Raji (cell line): ENCODE results near the gene UMPS.

Source experiments
- POLR2A ChIP-seq: IDR thresholded peaks from 2 replicates; pipeline ENCODE4 v1.6.1; 2011; ENCODE audit warnings: low read depth, low read length, control low read depth; ENCODE audit not compliant: insufficient read depth

UMPS gene

GRCh38 chr3:124758851-124759635 lies 28.8 kb downstream of the UMPS start:
- no peak for TF ChIP-seq POLR2A

- no peak for TF ChIP-seq POLR2A
These were observed 29.6 kb downstream of the UMPS start for GRCh38 chr3:124759666-124760401.

GRCh38 chr3:124760601-124761000 lies 30.3 kb downstream of the UMPS start:
- TF ChIP-seq POLR2A = no peak

- TF ChIP-seq POLR2A = no peak
These were observed 31.1 kb downstream of the UMPS start for GRCh38 chr3:124761250-124761796.

- no peak for TF ChIP-seq POLR2A
These were observed 31.8 kb downstream of the UMPS start for GRCh38 chr3:124761935-124762660.

- no peak for TF ChIP-seq POLR2A
These were observed 32.4 kb downstream of the UMPS start for GRCh38 chr3:124762661-124763011.

GRCh38 chr3:124763206-124763605 lies 33.0 kb downstream of the UMPS start:
- no peak for TF ChIP-seq POLR2A

- TF ChIP-seq POLR2A = no peak
These were observed 33.5 kb downstream of the UMPS start for GRCh38 chr3:124763644-124764358.

GRCh38 chr3:124764746-124765145 lies 34.5 kb downstream of the UMPS start:
- no peak for TF ChIP-seq POLR2A

- TF ChIP-seq POLR2A = no peak
These were observed 35.1 kb downstream of the UMPS start for GRCh38 chr3:124765197-124765840.

- no peak for TF ChIP-seq POLR2A
These were observed 36.2 kb downstream of the UMPS start for GRCh38 chr3:124766113-124767095.

- TF ChIP-seq POLR2A = no peak
These were observed 37.0 kb downstream of the UMPS start for GRCh38 chr3:124767264-124767663.

- TF ChIP-seq POLR2A = no peak
These were observed 37.4 kb downstream of the UMPS start for GRCh38 chr3:124767691-124768090.
